Measurements from ENCODE around the gene RASA3. TPM values are rescaled to one million over a fixed set of nuclear protein-coding genes. Genes with fewer than 3 reads are reported as not detected.
A peak's percentile ranks its signal among the peaks of the same experiment; 100 is the strongest.

RASA3 gene
- polyA plus RNA-seq, 3 donors: 9.0 to 32.6 (median 16.6) TPM

- Histone ChIP-seq H2AFZ (ENCODE audit: insufficient read depth, low read depth, low read length, poor library complexity, severe bottlenecking) (no peak overlapping the region), H4K20me1 (ENCODE audit: insufficient read depth, low read length) (peaks cover 19% of the 10 kb centered on the region), H3K79me2 (ENCODE audit: insufficient read depth, low read length) (no peaks in the 10 kb centered on the region), H3K4me1 (ENCODE audit: control insufficient read depth in 1 of 2, insufficient read depth in 2 of 2, low read length in 2 of 2) (no peaks in the 10 kb centered on the region), H3K9ac (ENCODE audit: insufficient read depth, low read length, poor library complexity, severe bottlenecking) (no peak overlapping the region), H3K36me3 (replicated peaks in 1 of 2; ENCODE audit: control insufficient read depth in 1 of 2, insufficient read depth in 2 of 2, low read length in 2 of 2) (peaks cover 45 to 65% of the 10 kb centered on the region in 2 donors), H3K4me3 (replicated peaks in 1 of 3; ENCODE audit: low read depth in 2 of 3, low read length in 3 of 3) (no peak overlapping the region), H3K27ac (ENCODE audit: low read depth in 1 of 2, low read length in 2 of 2) (no peak overlapping the region), H3K27me3 (ENCODE audit: control insufficient read depth in 2 of 2, insufficient read depth in 2 of 2, low read length in 2 of 2) (no peaks in the 10 kb centered on the region), H3K9me3 (replicated peaks in 1 of 2; ENCODE audit: control insufficient read depth in 1 of 2, insufficient read depth in 1 of 2, low read length in 2 of 2) (no peaks in the 10 kb centered on the region), H3K4me2 (replicated peaks; ENCODE audit: extremely low read depth, low read length, poor library complexity, severe bottlenecking) (no peak overlapping the region)
- intact Hi-C loops (cut with micrococcal nuclease): no loop called here
- no peaks in the 10 kb centered on the region for H3K27me3 Mint-ChIP-seq (ENCODE audit: low read depth in 3 of 3)
- WGBS (ENCODE audit: insufficient coverage): 91% methylated on average over 11 of the region's 15 CpGs
- no peaks in the 10 kb centered on the region for H3K9me3 Mint-ChIP-seq
- TF ChIP-seq CTCF (IDR thresholded peaks at IDR 0.05): no peak
- DNase-seq: no peak
- peaks cover 49 to 59% of the 10 kb centered on the region in 2 donors for H3K36me3 Mint-ChIP-seq
- no peak overlapping the region for H3K27ac Mint-ChIP-seq
- no peaks in the 10 kb centered on the region for H3K4me1 Mint-ChIP-seq
- no peak overlapping the region for H3K4me3 Mint-ChIP-seq
These were observed 127.2 kb downstream of the RASA3 start for GRCh38 chr13:114005206-114005724.

GRCh38 chr13:114004420-114005205, 127.8 kb downstream of the RASA3 start:
- no peaks in the 10 kb centered on the region for H3K9me3 Mint-ChIP-seq
- H3K36me3 Mint-ChIP-seq: peaks cover 47 to 57% of the 10 kb centered on the region in 2 donors
- H3K4me1 Mint-ChIP-seq: no peaks in the 10 kb centered on the region
- Histone ChIP-seq H3K27me3 (ENCODE audit: control insufficient read depth in 2 of 2, insufficient read depth in 2 of 2, low read length in 2 of 2) (no peaks in the 10 kb centered on the region), H3K36me3 (replicated peaks in 1 of 2; ENCODE audit: control insufficient read depth in 1 of 2, insufficient read depth in 2 of 2, low read length in 2 of 2) (peaks cover 41 to 62% of the 10 kb centered on the region in 2 donors), H4K20me1 (ENCODE audit: insufficient read depth, low read length) (peaks cover 16% of the 10 kb centered on the region), H3K4me3 (replicated peaks in 1 of 3; ENCODE audit: low read depth in 2 of 3, low read length in 3 of 3) (no peak overlapping the region), H3K4me2 (replicated peaks; ENCODE audit: extremely low read depth, low read length, poor library complexity, severe bottlenecking) (no peak overlapping the region), H3K79me2 (ENCODE audit: insufficient read depth, low read length) (no peaks in the 10 kb centered on the region), H3K4me1 (ENCODE audit: control insufficient read depth in 1 of 2, insufficient read depth in 2 of 2, low read length in 2 of 2) (no peaks in the 10 kb centered on the region), H3K9ac (ENCODE audit: insufficient read depth, low read length, poor library complexity, severe bottlenecking) (no peak overlapping the region), H3K9me3 (replicated peaks in 1 of 2; ENCODE audit: control insufficient read depth in 1 of 2, insufficient read depth in 1 of 2, low read length in 2 of 2) (no peaks in the 10 kb centered on the region), H2AFZ (ENCODE audit: insufficient read depth, low read depth, low read length, poor library complexity, severe bottlenecking) (no peak overlapping the region), H3K27ac (ENCODE audit: low read depth in 1 of 2, low read length in 2 of 2) (no peak overlapping the region)
- intact Hi-C loops (cut with micrococcal nuclease): no loop called here
- WGBS (ENCODE audit: insufficient coverage): 89% methylated on average over 22 of the region's 41 CpGs
- no peak for TF ChIP-seq CTCF (IDR thresholded peaks at IDR 0.05)
- no peak overlapping the region for H3K4me3 Mint-ChIP-seq
- H3K27ac Mint-ChIP-seq: peak overlapping the region in 1 of 7 donors; percentile 18
- DNase-seq: no peak
- no peaks in the 10 kb centered on the region for H3K27me3 Mint-ChIP-seq (ENCODE audit: low read depth in 3 of 3)
